Activated CD4-positive, alpha-beta memory T cell treated with anti-CD3 and anti-CD28 coated beads, Interleukin-2, amount 10 ng/mL, durations not matched to agents 7 days and 5 days (primary cell): Measurements from ENCODE around the gene CDX2. TPM values are rescaled to one million over a fixed set of nuclear protein-coding genes. Genes with fewer than 3 reads are reported as not detected.

Experiments used
- CTCF ChIA-PET: fragments of 350-600 bp; sonication (Branson Sonifier 250); formaldehyde crosslinking; loops from one replicate; lab custom pipeline; 2021; ENCODE audit warnings: antibody characterized with exemption, inconsistent platforms; lab: Charles Lee
- POLR2A ChIA-PET: fragments of 350-600 bp; sonication (Branson Sonifier 250); formaldehyde crosslinking; loops from one replicate; lab custom pipeline; 2021; ENCODE audit warnings: antibody characterized with exemption; lab: Charles Lee
- DNase-seq: peaks from one replicate; pipeline ENCODE4 v3.0.0-alpha.2; 2020
- H3K27ac Mint-ChIP-seq: one replicate; pipeline ENCODE4 v1.8.0; 2021; ENCODE audit warnings: mild to moderate bottlenecking, mixed read lengths
- H3K27me3 Mint-ChIP-seq: one replicate; pipeline ENCODE4 v1.8.0; 2021; ENCODE audit warnings: mixed read lengths
- H3K36me3 Mint-ChIP-seq: one replicate; pipeline ENCODE4 v1.8.0; 2021; ENCODE audit warnings: low read depth, mixed read lengths
- H3K4me1 Mint-ChIP-seq: one replicate; pipeline ENCODE4 v1.8.0; 2021; ENCODE audit warnings: mixed read lengths
- H3K4me3 Mint-ChIP-seq: one replicate; pipeline ENCODE4 v1.8.0; 2021; ENCODE audit warnings: mild to moderate bottlenecking, mixed read lengths
- H3K9me3 Mint-ChIP-seq: one replicate; pipeline ENCODE4 v1.8.0; 2021; ENCODE audit warnings: mixed read lengths
- total RNA-seq, 2 experiments: library from RNA; stranded (reverse); gene quantifications; one replicate each; pipeline ENCODE4 v1.2.3, GENCODE V29; 2021

CDX2 gene
- total RNA-seq, 2 experiments from 2014 or later, result not detected

DNA sequence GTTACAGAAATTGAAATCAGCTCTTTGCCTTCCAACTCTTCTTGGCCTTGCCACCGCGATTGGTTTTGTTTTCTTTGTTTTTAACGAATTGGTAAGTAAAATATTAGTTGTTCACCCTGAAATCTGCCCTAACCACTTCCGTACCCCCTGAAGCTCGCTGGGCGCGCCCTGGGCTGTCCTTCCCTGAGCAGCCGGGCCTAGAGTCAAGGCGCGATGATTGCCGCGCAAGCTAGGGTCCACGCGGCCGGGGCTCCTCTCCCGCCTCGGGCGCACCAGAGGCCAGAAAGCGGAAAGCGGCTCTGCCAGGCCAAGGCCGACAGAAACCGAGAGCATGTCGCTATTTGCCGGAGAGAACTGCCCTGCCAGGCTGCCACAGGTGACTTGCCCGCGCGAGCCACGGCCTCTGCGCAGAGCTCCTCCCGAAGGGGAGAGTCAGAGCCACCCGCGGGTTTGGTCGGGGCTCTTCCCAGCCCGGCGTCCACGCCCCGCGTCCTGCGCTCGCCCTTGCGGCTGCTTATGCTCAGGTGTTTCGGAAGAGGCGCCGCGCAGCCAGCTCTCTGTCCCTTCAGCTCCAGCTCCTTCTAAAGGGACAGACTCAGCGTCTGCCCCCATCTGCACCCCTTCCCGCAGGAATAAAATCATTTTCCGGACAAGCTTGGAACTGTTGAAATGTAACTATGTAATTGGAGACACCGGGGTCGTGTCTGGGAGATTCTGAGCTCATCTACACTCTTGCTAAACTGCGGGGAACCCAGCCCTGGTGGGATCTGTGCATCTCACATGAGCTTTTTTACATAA is 6.6 kb upstream of the CDX2 start:
- POLR2A ChIA-PET, result no interaction called here
- CTCF ChIA-PET, result interaction anchor here (0.6 to 1.6 kb wide), 5 partner anchors 8 to 450 kb away, joined by 3 to 8 read pairs (median 4); no protein-coding TSS in a partner anchor
- Mint-ChIP-seq H3K36me3 (no peaks in the 10 kb centered on the region), H3K4me1 (peaks cover 23% of the 10 kb centered on the region), H3K27me3 (peaks cover 80% of the 10 kb centered on the region), H3K4me3 (no peak overlapping the region), H3K27ac (no peak overlapping the region), H3K9me3 (no peaks in the 10 kb centered on the region)
- no peak for DNase-seq

DNA sequence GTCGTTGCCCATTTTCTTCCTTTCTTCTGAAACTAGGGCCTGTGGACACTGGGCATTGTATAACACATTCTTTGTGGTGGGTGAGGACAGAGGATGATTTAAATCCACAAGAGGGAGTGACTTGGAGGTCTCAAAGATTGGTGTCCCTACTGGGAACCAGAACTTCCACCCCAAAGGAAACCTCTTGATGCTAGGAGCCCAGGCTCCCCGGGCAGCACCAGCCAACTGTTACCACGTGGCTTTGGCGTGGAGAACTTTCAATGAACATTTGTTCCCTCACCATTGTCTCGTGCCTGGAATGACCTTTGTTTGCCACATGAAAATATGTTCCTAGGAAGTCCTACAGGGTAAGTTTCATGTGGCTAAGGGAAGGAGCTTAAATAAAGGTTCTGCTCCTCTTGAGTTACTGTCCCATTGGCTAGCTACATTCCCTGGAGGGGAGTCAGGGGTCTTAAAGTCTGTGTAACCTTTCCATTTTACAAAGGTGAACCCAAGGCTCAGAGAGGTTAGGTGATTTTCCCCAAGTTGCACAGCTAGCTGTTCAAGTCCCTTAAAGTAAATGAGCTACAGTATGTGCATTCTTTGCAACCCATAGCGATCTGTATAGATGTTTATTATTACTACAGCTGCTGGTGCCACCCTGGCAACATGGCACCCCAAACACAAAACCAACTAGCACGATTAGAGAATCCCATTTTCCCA is 5.0 kb upstream of the CDX2 start:
- ChIA-PET CTCF (interaction anchor here (0.8 to 2.5 kb wide), 3 partner anchors 16 to 148 kb away, joined by 3 to 7 read pairs (median 7); no protein-coding TSS in a partner anchor), POLR2A (no interaction called here)
- DNase-seq, result peak; percentile 5
- H3K36me3 Mint-ChIP-seq, result peaks cover 3% of the 10 kb centered on the region
- H3K4me1 Mint-ChIP-seq, result peaks cover 23% of the 10 kb centered on the region
- peaks cover 80% of the 10 kb centered on the region for H3K27me3 Mint-ChIP-seq
- H3K4me3 Mint-ChIP-seq, result no peak overlapping the region
- H3K9me3 Mint-ChIP-seq, result no peaks in the 10 kb centered on the region
- H3K27ac Mint-ChIP-seq, result no peak overlapping the region

GRCh38 chr13:27973291-27973690 is 4.2 kb upstream of the CDX2 start:
- H3K9me3 Mint-ChIP-seq, result no peaks in the 10 kb centered on the region
- H3K4me3 Mint-ChIP-seq, result no peak overlapping the region
- ChIA-PET CTCF (interaction anchor here (1.7 to 2.5 kb wide), 2 partner anchors 15 to 147 kb away, joined by 5 to 7 read pairs; no protein-coding TSS in a partner anchor), POLR2A (no interaction called here)
- DNase-seq, result no peak
- H3K27me3 Mint-ChIP-seq, result peaks cover 76% of the 10 kb centered on the region
- peaks cover 21% of the 10 kb centered on the region for H3K4me1 Mint-ChIP-seq
- peaks cover 3% of the 10 kb centered on the region for H3K36me3 Mint-ChIP-seq
- H3K27ac Mint-ChIP-seq, result no peak overlapping the region

- H3K36me3 Mint-ChIP-seq, result peaks cover 3% of the 10 kb centered on the region
- ChIA-PET CTCF (interaction anchor here (1.7 to 2.5 kb wide), 2 partner anchors 14 to 146 kb away, joined by 5 to 7 read pairs; no protein-coding TSS in a partner anchor), POLR2A (interaction anchor here (1.0 kb wide), 1 partner anchor 48 kb away, joined by 3 read pairs; no protein-coding TSS in a partner anchor)
- H3K27ac Mint-ChIP-seq, result no peak overlapping the region
- no peaks in the 10 kb centered on the region for H3K9me3 Mint-ChIP-seq
- DNase-seq, result no peak
- peaks cover 19% of the 10 kb centered on the region for H3K4me1 Mint-ChIP-seq
- no peak overlapping the region for H3K4me3 Mint-ChIP-seq
- H3K27me3 Mint-ChIP-seq, result peaks cover 79% of the 10 kb centered on the region
Measured at GRCh38 chr13:27972478-27972820, 3.3 kb upstream of the CDX2 start.

DNA sequence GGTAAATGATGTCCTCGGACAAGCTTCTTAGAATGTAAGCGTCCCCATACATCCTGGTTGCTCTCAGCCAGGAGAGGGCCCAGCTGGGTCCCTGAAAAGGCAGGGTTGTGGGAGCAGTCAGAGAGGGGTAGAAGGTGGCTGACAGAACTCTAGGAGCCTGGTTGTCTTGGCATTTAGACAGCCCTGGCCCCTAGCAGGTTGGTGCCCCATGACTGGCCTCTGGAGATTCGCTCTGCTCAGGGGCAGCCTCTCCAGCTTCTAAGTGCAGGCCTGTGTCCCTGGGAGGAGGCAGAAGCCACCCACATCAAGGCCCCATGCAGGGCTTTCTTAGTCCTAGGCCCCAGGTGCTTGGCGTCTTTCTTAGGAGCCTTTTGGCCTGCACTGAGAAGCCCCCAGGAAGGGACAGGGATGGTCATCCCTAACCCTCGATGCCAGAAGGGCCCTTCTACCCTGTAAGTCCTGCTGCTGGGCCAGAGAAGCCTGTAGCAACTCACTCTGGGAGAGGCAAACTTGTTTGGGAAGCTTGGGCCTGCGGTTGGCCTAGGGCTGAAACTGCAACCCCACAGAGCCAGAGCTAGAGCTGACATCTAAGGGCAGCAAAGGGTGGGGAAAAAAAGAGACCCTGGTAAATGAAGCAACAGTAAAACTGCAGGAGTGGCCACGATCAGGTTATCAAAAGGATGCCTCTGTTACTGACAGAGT is 2.8 kb upstream of the CDX2 start:
- no peaks in the 10 kb centered on the region for H3K9me3 Mint-ChIP-seq
- DNase-seq, result no peak
- H3K27ac Mint-ChIP-seq, result no peak overlapping the region
- H3K4me3 Mint-ChIP-seq, result no peak overlapping the region
- POLR2A ChIA-PET, result interaction anchor here (1.0 kb wide), 1 partner anchor 48 kb away, joined by 3 read pairs; no protein-coding TSS in a partner anchor
- peaks cover 79% of the 10 kb centered on the region for H3K27me3 Mint-ChIP-seq
- CTCF ChIA-PET, result interaction anchor here (1.0 to 1.7 kb wide), 3 partner anchors 11 to 145 kb away, joined by 3 to 5 read pairs (median 5); no protein-coding TSS in a partner anchor
- peaks cover 19% of the 10 kb centered on the region for H3K4me1 Mint-ChIP-seq
- H3K36me3 Mint-ChIP-seq, result peaks cover 3% of the 10 kb centered on the region

DNA sequence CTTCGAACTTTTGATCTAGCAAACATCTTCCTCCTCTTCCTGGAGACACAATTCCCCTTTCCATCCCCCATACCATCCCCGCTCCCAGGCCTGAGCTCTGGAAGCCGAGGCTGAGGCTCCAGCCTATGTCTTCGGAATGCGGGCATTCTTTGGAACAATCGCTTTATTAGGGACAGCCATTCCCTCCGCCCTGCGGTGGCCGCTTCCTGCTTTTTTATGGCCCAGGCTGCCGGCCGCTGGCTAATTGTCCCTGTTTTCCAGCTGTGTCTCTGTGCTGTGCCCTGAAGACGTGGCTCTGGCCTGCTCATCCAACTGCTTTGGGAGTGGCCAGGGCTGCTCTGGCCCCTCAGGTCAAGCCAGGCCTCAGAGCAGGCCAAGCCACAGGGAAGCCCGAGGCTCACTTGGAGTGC is 2.1 kb upstream of the CDX2 start:
- no peak for DNase-seq
- H3K9me3 Mint-ChIP-seq, result no peaks in the 10 kb centered on the region
- CTCF ChIA-PET, result interaction anchor here (1.0 kb wide), 2 partner anchors 11 to 13 kb away, joined by 3 to 5 read pairs; no protein-coding TSS in a partner anchor
- no peak overlapping the region for H3K27ac Mint-ChIP-seq
- H3K4me3 Mint-ChIP-seq, result no peak overlapping the region
- POLR2A ChIA-PET, result interaction anchor here (1.0 kb wide), 1 partner anchor 47 kb away, joined by 3 read pairs; no protein-coding TSS in a partner anchor
- H3K36me3 Mint-ChIP-seq, result peaks cover 3% of the 10 kb centered on the region
- peaks cover 78% of the 10 kb centered on the region for H3K27me3 Mint-ChIP-seq
- H3K4me1 Mint-ChIP-seq, result peaks cover 19% of the 10 kb centered on the region

DNA sequence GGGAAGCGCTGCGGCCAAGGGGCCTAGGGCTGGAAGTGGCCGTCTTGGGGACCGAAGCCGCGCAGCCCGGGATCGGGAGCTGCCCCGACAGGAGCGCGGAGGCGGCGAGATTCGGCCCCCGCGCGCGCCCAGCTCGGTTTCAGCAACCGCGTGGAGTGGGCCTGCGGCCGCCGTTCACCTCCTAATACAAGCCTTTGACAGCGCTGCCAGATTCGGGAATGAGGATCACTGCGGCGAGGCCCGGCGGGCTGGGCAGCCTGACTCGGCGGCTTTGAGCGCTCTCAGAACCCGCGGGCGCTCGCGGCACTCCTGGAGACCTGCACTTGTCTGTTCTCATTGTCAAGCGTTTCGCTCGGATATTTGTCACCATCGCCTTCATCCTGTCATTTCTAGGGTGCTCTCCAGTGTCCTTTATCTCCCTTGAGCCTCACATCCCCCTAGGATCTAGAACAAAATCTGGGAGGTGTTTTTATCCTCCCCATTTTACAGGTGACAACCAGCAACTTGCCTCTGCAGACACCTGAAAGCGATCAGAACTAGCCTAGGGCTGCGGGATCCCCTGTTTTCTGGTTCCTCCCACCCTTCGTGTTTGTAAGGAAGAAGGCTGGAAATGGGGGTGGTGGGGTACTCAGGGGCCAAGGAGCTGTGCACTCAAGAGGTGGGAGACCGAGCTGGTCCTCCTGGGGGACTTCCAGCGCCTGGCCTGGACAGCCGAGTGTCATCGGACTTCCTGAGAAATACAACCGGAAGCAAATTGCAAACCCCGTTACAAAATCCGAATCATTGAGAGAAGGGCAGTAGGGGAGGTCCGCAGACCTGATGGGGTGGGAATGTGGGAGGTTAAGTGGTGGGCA is 1.5 kb upstream of the CDX2 start:
- POLR2A ChIA-PET, result no interaction called here
- CTCF ChIA-PET, result interaction anchor here (1.0 to 1.4 kb wide), 4 partner anchors 12 to 140 kb away, joined by 3 to 4 read pairs (median 4); no protein-coding TSS in a partner anchor
- H3K4me1 Mint-ChIP-seq, result peaks cover 14% of the 10 kb centered on the region
- no peak overlapping the region for H3K4me3 Mint-ChIP-seq
- DNase-seq, result no peak
- no peaks in the 10 kb centered on the region for H3K9me3 Mint-ChIP-seq
- peaks cover 78% of the 10 kb centered on the region for H3K27me3 Mint-ChIP-seq
- H3K27ac Mint-ChIP-seq, result no peak overlapping the region
- H3K36me3 Mint-ChIP-seq, result peaks cover 3% of the 10 kb centered on the region

- H3K27ac Mint-ChIP-seq, result peak overlapping the region; percentile 18
Measured at GRCh38 chr13:27969866-27970229, 733 bp upstream of the CDX2 start.

DNA sequence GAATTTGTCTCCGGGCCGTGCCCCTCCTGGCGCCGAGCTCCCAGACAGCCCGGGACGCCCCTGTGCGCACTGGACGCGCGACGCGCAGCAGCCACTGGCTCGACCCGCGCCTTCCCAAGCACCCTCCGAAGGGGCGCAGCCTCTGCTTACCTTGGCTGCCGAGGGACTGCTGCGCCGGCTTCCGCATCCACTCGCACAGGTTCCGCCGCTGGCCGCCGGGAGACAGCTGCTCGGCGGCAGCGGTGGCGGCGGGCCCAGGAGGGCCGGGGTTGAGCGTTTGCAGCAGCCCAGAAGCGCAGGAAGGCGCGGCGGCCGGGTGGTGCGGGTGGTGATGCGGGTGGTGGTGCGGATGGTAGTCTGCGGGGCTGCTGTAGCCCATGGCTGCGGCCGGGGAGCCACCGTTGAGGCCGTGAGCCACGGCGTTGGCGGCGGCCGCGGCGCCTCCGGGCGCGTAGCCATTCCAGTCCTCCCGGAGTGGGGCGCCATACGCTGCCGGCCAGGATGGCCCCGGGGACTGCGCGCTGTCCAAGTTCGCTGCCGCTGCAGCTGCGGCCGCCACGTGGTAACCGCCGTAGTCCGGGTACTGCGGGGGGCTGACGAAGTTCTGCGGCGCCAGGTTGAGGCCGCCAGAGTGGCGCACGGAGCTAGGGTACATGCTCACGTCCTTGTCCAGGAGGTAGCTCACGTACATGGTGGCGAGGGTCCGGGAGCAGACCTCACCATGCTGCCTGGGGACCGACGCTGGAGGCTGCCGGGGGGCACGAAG is 616 bp downstream of the CDX2 start:
- Mint-ChIP-seq H3K9me3 (no peaks in the 10 kb centered on the region), H3K36me3 (peaks cover 3% of the 10 kb centered on the region), H3K27me3 (peaks cover 75% of the 10 kb centered on the region), H3K4me1 (peaks cover 6% of the 10 kb centered on the region), H3K4me3 (no peak overlapping the region), H3K27ac (no peak overlapping the region)
- DNase-seq, result no peak
- ChIA-PET POLR2A (no interaction called here), CTCF (no interaction called here)

More at GRCh38 chr13:27969866-27970229, 733 bp upstream of the CDX2 start:
- no peak for DNase-seq
- CTCF ChIA-PET, result interaction anchor here (1.0 to 1.4 kb wide), 4 partner anchors 13 to 139 kb away, joined by 3 to 4 read pairs (median 4); no protein-coding TSS in a partner anchor
- Mint-ChIP-seq H3K27me3 (peaks cover 79% of the 10 kb centered on the region), H3K36me3 (peaks cover 3% of the 10 kb centered on the region), H3K4me1 (peaks cover 9% of the 10 kb centered on the region), H3K9me3 (no peaks in the 10 kb centered on the region), H3K4me3 (no peak overlapping the region)
- POLR2A ChIA-PET, result no interaction called here

DNA sequence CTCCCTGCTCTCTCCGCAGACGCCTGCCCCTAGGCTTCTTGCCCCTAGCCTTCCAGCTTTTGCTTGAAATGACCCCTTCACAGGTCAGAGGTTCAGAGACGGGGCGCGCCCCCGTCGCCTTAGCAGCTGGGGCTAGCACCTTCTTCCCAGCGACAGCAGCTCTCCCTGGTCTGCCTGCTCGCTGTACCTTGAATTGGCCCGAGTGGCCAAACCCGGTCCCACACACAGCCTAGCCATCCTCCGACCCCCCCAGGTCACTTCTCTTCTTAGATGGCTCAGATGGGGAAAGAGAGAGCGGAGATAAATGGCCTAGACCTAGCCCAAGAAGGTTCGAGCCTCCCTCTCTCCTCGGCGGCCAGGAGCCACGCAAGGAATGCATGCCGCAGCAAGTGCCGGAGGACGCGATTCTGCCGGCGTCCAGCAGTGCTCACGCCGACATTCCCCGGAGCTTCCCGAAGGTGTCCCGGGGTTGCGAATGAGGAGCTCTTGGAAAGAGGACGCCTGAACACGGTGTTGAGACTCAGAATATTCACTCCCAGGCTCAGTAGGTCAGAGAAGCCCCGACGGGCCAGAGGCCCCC is 1.3 kb downstream of the CDX2 start:
- POLR2A ChIA-PET, result no interaction called here
- H3K9me3 Mint-ChIP-seq, result no peaks in the 10 kb centered on the region
- H3K4me3 Mint-ChIP-seq, result peak overlapping the region; percentile 37
- H3K4me1 Mint-ChIP-seq, result peaks cover 6% of the 10 kb centered on the region
- no peak for DNase-seq
- CTCF ChIA-PET, result no interaction called here
- peak overlapping the region; percentile 40 for H3K27ac Mint-ChIP-seq
- peaks cover 74% of the 10 kb centered on the region for H3K27me3 Mint-ChIP-seq
- peaks cover 3% of the 10 kb centered on the region for H3K36me3 Mint-ChIP-seq

DNA sequence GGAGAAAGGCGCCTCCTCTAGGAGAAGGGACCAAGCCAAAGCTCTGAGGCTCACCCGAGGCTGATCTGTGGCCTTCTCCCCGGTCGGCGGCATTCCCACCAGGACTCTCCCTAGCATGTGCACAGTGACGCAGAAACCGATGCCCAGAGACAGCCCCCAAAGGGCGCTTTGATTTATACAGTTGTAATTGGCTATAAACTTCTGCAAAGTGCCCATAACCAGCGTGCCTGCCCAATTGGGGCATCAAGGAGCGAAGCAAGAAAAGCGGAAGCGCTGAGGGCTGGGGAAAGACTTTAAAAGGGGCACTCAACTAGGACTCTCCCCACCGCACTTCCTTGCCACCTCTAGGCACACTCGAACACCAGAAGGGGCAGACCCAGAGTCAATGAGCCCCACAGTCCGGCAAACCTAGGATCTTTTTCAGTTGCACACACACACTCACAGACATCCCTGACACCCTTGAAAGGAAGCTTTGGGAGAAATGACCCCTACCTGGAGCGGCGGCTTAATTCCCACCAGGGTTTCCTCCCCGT is 1.8 kb downstream of the CDX2 start:
- Mint-ChIP-seq H3K9me3 (no peaks in the 10 kb centered on the region), H3K27me3 (peaks cover 75% of the 10 kb centered on the region), H3K4me1 (peaks cover 6% of the 10 kb centered on the region), H3K27ac (no peak overlapping the region), H3K4me3 (no peak overlapping the region), H3K36me3 (peaks cover 3% of the 10 kb centered on the region)
- ChIA-PET CTCF (no interaction called here), POLR2A (no interaction called here)
- no peak for DNase-seq
